Measurements from ENCODE around the gene LMNTD2. TPM values are rescaled to one million over a fixed set of nuclear protein-coding genes. Genes with fewer than 3 reads are reported as not detected.

The LMNTD2 gene, protein sequence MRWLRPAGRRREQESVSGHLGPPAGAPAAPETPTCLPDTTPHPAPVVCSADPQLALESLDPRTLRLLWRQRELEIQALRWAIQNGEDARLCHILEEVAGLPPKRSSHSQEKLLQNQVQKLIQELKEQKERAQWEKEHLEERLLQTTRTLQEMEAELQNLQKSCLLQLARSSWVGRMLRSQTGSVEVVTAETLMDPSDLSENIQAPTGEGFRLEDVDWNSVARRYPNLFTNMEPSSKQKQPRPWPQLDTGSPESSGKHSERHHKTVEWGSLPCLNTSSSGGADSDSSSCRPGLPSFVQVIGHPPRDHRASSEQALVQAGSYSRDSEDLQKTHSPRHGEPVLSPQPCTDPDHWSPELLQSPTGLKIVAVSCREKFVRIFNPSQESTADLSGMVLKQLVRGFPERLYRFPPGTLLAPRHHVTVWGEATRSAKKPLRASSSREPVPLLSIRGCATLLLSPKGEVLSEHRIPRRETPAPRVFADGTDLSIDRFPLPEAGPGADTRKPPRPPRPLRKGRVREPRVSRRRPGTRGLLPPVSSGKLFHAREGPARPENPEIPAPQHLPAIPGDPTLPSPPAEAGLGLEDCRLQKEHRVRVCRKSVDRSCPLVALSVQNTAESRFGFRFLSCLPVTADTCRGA
- 16.5 to 17.4 TPM (median 16.6 TPM) in 3 replicates for total RNA-seq

DNA sequence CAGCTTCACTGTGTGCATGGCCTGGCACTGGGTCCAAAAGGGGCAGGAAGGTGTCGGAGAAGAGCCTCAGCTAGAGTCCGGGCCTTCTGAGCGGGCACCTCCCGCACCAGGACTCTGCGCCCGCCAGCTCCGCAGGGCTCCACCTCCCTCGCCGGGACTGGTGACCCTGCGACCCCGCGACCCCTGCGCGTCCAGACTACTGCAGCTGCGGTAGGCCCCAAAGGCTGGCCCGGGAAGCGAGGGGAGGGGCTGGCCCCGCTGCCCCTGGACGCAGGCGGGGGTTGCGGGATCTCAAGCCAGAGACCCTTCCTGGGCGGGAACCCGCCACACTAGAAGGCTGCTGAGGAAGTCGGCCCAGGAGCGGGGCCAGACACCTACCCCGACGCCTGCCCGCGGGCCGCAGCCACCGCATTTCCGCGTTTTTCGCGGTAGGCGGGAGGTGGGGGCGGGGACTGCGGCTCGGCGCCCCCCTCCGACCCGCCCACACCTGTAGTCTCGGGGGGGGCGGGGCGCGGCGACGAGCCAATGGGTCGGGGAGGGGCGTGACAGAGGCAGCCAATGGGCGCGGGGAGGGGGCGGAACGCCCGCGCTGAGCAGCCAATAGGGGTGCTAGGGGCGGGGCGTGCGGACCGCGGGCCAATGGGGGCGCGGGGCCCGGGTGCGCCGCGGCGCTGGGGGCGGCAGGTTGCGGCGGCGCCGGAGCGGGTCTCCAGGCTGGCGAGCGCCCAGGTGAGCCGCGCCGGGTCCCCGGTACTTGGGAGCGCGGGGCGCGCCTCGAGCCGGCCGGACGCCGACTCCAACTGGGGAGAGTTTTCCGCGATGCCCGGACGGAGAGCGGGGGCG is at the start of gene LMNTD2, which contains the start of gene RASSF7:
Gene LMNTD2, minus strand, starts transcription at position 434 of the 843 bp plus-strand sequence. Its CDS starts 22 bp downstream, at position 412.
Gene RASSF7, plus strand, starts transcription at position 666 of the 843 bp plus-strand sequence. CDS start 799 bp downstream, outside the sequence.
- Mint-ChIP-seq H3K27me3 (ENCODE audit: low read depth) (peaks cover 35% of the 10 kb centered on the region), H3K4me3 (peak within 1 kb of the TSS; percentile 85), H3K9me3 (no peaks in the 10 kb centered on the region), H3K27ac (peak within 1 kb of the TSS; percentile 91), H3K4me1 (peaks cover 25% of the 10 kb centered on the region), H3K36me3 (no peaks in the 10 kb centered on the region)
- TF ChIP-seq, protein P1, sequence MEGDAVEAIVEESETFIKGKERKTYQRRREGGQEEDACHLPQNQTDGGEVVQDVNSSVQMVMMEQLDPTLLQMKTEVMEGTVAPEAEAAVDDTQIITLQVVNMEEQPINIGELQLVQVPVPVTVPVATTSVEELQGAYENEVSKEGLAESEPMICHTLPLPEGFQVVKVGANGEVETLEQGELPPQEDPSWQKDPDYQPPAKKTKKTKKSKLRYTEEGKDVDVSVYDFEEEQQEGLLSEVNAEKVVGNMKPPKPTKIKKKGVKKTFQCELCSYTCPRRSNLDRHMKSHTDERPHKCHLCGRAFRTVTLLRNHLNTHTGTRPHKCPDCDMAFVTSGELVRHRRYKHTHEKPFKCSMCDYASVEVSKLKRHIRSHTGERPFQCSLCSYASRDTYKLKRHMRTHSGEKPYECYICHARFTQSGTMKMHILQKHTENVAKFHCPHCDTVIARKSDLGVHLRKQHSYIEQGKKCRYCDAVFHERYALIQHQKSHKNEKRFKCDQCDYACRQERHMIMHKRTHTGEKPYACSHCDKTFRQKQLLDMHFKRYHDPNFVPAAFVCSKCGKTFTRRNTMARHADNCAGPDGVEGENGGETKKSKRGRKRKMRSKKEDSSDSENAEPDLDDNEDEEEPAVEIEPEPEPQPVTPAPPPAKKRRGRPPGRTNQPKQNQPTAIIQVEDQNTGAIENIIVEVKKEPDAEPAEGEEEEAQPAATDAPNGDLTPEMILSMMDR (IDR thresholded peaks at IDR 0.05; ENCODE audit: unreplicated experiment) = no peak
- peak; percentile 95 to 97 for DNase-seq (ENCODE audit: low spot score in 2 of 2, unreplicated experiment in 2 of 2)

DNA sequence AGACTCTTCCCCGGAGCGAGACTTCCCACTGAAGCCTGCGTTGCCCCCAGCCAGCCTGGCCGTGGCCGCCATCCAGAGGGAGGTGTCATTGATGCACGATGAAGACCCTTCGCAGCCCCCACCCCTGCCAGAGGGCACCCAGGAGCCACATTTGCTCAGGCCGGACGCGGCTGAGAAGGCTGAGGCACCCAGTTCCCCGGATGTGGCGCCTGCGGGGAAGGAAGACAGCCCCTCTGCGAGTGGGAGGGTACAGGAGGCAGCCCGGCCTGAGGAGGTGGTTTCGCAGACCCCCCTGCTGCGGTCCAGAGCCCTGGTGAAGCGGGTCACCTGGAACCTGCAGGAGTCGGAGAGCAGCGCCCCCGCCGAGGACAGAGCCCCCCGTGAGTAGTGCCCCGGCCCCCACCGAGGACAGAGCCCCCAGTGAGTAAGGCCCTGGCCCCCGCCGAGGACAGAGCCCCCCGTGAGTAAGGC is 48.8 kb upstream of the LMNTD2 start:
- DNase-seq (ENCODE audit: low spot score in 2 of 2, unreplicated experiment in 2 of 2) = no peak
- Mint-ChIP-seq H3K27ac (no peak overlapping the region), H3K36me3 (peaks cover 23% of the 10 kb centered on the region), H3K4me3 (no peak overlapping the region), H3K4me1 (peaks cover 8% of the 10 kb centered on the region), H3K27me3 (ENCODE audit: low read depth) (no peaks in the 10 kb centered on the region), H3K9me3 (no peaks in the 10 kb centered on the region)
- TF ChIP-seq, protein P1 (IDR thresholded peaks at IDR 0.05; ENCODE audit: unreplicated experiment) = no peak

DNA sequence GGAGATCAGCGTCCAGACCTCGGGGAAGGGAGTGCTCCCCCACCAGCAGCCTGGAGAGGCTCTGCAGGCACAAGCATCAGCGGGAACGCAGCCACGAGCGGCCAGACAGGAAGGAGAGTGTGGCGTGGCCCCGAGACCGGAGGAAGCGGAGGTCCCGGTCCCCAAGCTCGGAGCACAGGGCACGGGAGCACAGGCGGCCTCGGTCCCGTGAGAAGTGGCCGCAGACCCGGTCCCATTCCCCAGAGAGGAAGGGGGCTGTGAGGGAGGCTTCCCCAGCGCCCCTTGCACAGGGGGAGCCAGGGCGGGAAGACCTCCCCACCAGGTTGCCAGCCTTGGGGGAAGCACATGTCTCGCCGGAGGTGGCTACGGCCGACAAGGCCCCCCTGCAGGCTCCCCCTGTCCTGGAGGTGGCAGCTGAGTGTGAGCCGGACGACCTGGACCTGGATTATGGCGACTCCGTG is 48.3 kb upstream of the LMNTD2 start:
- peaks cover 29% of the 10 kb centered on the region for H3K36me3 Mint-ChIP-seq
- DNase-seq (ENCODE audit: low spot score in 2 of 2, unreplicated experiment in 2 of 2) = no peak
- TF ChIP-seq, protein P1 (IDR thresholded peaks at IDR 0.05; ENCODE audit: unreplicated experiment) = no peak

DNA sequence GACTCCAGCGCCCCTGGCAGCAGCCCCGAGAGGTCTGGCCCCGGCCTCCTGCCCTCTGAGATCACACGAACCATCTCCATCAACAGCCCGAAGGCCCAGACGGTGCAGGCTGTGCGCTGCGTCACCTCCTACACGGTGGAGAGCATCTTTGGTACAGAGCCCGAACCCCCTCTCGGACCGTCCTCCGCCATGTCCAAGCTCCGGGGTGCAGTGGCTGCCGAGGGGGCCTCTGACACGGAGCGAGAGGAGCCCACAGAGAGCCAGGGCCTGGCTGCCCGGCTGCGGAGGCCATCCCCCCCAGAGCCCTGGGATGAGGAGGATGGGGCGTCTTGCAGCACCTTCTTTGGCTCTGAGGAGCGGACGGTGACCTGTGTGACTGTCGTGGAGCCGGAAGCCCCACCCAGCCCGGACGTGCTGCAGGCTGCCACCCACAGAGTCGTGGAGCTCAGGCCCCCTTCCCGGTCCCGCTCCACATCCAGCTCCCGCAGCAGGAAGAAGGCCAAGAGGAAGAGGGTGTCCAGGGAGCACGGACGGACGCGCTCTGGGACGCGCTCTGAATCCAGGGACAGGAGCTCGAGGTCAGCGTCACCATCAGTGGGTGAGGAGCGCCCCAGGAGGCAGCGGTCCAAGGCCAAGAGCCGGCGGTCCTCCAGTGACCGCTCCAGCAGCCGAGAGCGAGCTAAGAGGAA is 47.6 kb upstream of the LMNTD2 start:
- no peak overlapping the region for H3K4me3 Mint-ChIP-seq
- H3K4me1 Mint-ChIP-seq = peaks cover 5% of the 10 kb centered on the region
- H3K36me3 Mint-ChIP-seq = peaks cover 29% of the 10 kb centered on the region
- H3K9me3 Mint-ChIP-seq = no peaks in the 10 kb centered on the region
- no peaks in the 10 kb centered on the region for H3K27me3 Mint-ChIP-seq (ENCODE audit: low read depth)
- TF ChIP-seq, protein P1 (IDR thresholded peaks at IDR 0.05; ENCODE audit: unreplicated experiment) = no peak
- DNase-seq (ENCODE audit: low spot score in 2 of 2, unreplicated experiment in 2 of 2) = no peak
- H3K27ac Mint-ChIP-seq = no peak overlapping the region

More for the DNA sequence above, 48.3 kb upstream of the LMNTD2 start:
- Mint-ChIP-seq H3K4me3 (no peak overlapping the region), H3K9me3 (no peaks in the 10 kb centered on the region), H3K27ac (no peak overlapping the region), H3K4me1 (peaks cover 5% of the 10 kb centered on the region), H3K27me3 (ENCODE audit: low read depth) (no peaks in the 10 kb centered on the region)
